Kasumi-1 (cell line): ENCODE measurements around the gene UST.

Experiments used
- DNase-seq, 2 experiments: peaks; one replicate each; lab custom pipeline; 2025; lab: John Stamatoyannopoulos, UW

Gene UST

DNA sequence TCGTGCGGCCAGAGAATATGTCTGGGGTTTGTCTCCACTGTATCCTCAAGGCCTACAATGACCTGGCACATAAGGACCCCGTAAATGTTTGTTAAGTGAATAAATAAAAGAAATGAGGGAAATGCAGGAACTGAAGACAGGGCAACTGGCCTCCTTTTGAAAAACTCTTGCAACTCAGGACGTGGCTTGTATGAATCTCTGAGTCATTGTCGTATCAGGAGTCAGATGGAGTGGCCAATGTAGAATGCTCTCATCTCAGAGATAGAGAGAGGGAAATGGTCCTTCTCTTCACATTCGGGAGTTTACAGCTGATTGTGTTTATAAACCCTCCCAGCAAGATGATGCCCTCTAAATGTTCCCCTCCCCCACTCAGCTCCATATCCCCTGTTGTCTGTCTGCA lies 57.1 kb downstream of the UST start:
- no peak for DNase-seq

DNA sequence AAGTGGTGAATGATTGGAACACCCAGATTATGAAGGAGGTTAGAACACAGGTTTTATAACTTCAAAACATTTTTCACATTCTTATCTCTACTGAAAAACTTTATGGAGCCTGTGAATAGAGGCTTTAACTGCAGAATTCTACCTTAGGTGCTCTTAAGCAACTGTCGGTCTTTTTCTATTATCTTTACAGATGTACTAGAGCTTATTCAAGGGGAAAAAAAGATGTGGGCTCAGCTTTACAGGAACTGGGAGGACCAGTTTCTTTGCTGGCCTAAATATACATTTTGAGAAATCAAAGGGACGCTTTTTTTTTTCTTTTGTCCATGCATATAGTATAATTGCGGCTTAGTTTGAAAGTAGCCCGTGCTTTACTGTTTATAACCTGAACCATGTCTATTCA lies 58.9 kb downstream of the UST start:
- no peak for DNase-seq

- DNase-seq = no peak
Observed at GRCh38 chr6:148807784-148808183, 61.0 kb downstream of the UST start.

GRCh38 chr6:148808786-148809304 lies 62.0 kb downstream of the UST start:
- DNase-seq = no peak

DNA sequence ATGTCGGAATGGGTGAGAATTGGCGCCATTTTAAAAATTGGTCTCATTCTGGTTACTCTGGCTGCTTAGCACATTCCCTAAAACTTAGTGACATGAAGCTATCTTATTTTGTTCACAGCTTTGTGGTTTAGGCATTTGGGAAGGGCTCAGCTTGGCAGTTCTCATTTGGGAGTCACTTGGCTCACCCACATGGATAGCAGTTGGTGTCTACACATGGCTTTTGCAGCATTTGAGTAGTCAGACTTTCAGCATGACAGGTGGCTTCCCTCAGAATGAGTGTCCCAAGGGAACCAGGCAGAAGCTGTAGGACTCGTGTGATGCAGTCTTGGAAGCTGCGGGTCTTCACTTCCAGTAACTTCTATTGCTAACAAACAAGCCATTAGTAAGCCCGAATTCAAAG lies 64.6 kb downstream of the UST start:
- DNase-seq = no peak

- no peak for DNase-seq
Observed at GRCh38 chr6:148814082-148814790, 67.4 kb downstream of the UST start.

- no peak for DNase-seq
Observed at GRCh38 chr6:148814869-148815268, 68.0 kb downstream of the UST start.

- DNase-seq = no peak
Observed at GRCh38 chr6:148816117-148816516, 69.3 kb downstream of the UST start.

GRCh38 chr6:148817689-148818088 lies 70.9 kb downstream of the UST start:
- DNase-seq = no peak

GRCh38 chr6:148818939-148819575 lies 72.2 kb downstream of the UST start:
- no peak for DNase-seq

- no peak for DNase-seq
Observed at GRCh38 chr6:148819852-148820251, 73.0 kb downstream of the UST start.

DNA sequence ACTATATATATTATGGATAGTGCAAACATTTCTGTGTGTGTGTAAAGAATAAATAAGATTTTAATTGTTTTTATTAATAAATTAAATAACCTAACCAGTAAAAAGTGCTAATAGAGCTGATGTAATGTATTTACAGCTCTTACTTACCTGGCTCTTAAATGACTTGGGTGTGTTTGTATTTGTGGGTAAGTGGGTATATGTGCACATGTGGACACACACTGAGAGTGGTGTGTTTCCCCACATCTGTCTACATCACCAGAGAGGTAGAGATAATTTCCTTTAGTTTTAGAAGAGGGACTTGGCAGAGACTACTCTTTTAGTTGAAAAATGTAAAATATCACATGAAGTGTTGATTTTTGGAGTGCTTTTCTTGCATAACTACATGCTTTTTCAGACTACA lies 76.0 kb downstream of the UST start:
- DNase-seq = no peak

GRCh38 chr6:148824291-148824690 lies 77.5 kb downstream of the UST start:
- DNase-seq = no peak

DNA sequence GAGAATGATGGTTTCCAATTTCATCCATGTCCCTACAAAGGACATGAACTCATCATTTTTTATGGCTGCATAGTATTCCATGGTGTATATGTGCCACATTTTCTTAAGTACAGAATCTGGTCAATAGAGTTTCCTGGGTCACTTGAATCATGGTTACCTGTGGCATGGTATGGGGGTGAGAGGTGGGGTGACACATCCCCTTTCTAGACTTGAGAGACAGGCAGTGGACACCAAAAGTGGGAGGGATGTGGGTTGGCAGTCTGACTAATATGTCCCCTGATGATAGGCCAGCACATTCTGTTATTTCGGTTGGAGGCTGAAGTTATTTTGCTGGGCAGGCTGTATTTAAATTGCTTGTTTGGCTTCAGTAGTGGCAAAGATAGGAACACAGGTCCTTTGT lies 78.1 kb downstream of the UST start:
- DNase-seq = no peak

GRCh38 chr6:148825492-148825891 lies 78.7 kb downstream of the UST start:
- no peak for DNase-seq

- DNase-seq = no peak
Observed at GRCh38 chr6:148827416-148828045, 80.7 kb downstream of the UST start.

DNA sequence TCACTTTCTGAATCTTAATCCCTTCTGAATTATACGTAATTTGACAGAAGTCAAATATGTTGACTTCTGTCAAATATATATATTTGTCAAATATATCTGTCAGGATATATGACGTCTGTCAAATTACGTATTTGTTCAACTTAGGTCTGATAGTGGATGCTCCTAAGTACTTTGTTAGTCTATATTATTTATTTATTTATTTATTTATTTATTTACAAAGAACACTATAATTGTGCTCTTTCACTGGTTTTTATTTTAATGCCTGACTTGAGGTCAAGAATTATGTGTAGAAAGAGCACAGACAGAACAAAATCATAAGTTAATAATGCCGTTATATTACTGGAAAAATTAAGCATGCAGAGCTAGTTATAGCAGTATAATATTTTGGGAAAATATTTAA lies 81.2 kb downstream of the UST start:
- no peak for DNase-seq

DNA sequence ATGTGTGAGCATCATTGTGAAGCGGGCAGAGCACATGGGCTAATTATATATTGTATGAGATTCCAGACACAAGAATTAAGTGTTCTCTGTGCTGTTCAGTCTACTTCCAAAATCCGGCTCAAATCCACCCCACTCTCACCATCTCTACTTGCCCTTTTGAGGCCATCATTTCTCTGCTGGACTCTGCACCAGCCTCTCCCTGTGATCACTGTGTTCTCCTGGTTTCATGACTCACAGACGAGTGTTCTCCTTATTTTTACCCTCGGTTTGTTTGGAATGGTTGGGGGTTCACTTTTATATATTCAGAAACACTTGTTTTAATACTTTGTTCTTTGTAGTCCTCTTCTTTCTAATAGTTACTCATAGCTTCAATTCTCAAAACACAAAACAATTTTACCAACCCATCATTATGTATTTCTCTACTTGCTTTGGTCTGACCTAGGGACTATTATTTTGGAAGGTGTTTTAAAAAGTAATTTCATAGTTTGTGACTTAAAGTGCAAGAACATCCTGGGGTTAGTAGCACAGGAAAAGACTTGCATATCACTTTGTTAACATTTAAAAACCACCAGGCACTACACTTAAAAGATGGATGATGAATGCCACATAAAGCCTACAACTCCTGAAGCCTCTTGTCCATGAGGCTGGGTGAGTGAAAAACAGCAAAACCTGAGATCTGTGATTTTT lies 82.7 kb downstream of the UST start:
- no peak for DNase-seq

DNA sequence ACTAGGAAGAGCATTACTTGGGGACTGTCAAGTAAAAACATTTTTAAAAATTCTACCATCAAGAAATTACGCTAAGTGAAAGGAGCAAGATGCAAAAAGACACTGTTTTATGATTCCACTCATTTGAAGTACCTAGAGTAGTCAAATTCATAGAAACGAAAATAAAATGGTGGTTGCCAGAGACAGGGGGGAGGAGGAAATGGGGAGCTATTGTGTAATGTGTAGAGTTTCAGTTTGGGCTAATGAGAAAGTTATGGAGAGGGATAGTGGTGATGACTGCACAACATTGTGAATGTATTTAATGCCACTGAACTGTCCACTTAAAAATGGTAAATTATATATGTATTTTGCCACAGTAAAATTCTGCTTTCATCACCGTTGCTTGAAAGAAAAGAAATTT lies 83.8 kb downstream of the UST start:
- no peak for DNase-seq

GRCh38 chr6:148831064-148831463 lies 84.2 kb downstream of the UST start:
- no peak for DNase-seq

DNA sequence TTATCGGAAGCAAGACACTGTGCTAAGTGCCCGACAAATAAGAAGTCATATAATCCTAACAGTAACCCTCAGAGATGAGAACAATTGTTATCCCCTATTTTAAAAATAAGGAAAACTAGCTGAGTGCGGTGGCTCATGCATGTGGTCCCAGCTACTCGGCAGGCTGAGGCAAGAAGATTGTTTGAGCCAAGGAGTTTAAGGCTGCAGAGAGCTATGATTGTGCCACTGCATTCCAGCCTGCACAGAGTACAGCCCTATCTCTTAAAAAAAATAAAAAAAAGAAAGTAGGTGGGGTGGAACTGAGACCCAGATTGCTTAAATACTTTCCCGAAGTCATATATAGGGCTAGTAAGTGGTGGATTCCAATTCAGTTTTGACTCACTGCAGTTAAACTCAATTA lies 84.7 kb downstream of the UST start:
- DNase-seq = no peak

DNA sequence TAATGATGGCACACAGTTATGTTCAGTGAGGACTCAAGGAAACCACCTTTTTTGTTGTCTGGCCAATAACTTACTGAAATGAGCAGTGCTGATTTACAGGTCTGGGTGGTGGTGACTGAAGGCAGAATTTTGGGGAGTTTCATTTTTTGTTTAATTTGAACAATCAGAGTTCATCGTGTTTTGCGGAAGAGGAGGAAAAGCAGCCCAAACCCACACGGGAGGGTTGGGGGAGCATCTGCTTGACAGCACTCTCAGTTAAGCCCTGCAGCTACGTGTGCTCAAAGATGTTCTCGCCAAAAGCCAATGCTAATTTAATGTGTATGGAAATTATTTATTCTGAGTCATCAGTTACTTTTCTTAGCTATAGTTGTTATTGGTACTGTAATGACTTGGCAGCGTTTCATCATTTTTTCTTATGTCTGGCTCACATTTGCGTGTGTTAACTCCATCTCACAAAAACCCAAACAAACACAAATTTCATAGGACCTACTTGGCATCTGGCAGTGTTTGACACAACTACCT lies 89.2 kb downstream of the UST start:
- no peak for DNase-seq
